CD4-positive, alpha-beta T cell (primary cell): Measurements from ENCODE around the gene PLEKHA7. TPM values are rescaled to one million over a fixed set of nuclear protein-coding genes. Genes with fewer than 3 reads are reported as not detected.
"Not testable (repeated sequence)": the region's sequence is repeated elsewhere in the genome, so short reads cannot be mapped to it uniquely, and the experiment has no call there.

Experiments
- ATAC-seq: fragments of 200-7000 bp; cut with Tn5 transposase; one replicate; pipeline ENCODE4 v1.10.0; 2022; ENCODE audit warnings: mild to moderate bottlenecking; ENCODE audit not compliant: poor library complexity
- CTCF ChIA-PET: fragments of 350-600 bp; sonication (Branson Sonifier 250); formaldehyde crosslinking; loops from one replicate; lab custom pipeline; 2021; ENCODE audit warnings: antibody characterized with exemption, inconsistent platforms; lab: Charles Lee
- POLR2A ChIA-PET: fragments of 350-600 bp; sonication (Branson Sonifier 250); formaldehyde crosslinking; loops from one replicate; lab custom pipeline; 2021; ENCODE audit warnings: antibody characterized with exemption, inconsistent platforms; lab: Charles Lee
- DNase-seq, 14 experiments: peaks; one replicate each; pipeline ENCODE4 v3.0.0-alpha.2; 2013 to 2020; ENCODE audit warnings: mixed read lengths in 2 of 14
- H3K27ac ChIP-seq, 2 donors: one replicate each; pipeline versions ENCODE4 v1.5.1 to v1.7.0; 2013; ENCODE audit warnings: low read length in 2 of 2, low read depth in 1 of 2, mild to moderate bottlenecking in 1 of 2
- H3K27me3 ChIP-seq, 2 experiments: 1 replicate in 1 of 2; 2 replicates in 1 of 2; pipeline versions ENCODE4 v1.6.1 to v1.7.0; 2013; ENCODE audit warnings: low read length in 2 of 2, control low read depth in 1 of 2, mild to moderate bottlenecking in 1 of 2, moderate library complexity in 1 of 2; ENCODE audit not compliant: insufficient read depth in 2 of 2, control insufficient read depth in 1 of 2
- H3K36me3 ChIP-seq: one replicate; pipeline ENCODE4 v1.6.1; 2013; ENCODE audit warnings: low read length, control low read depth; ENCODE audit not compliant: insufficient read depth
- H3K4me1 ChIP-seq: one replicate; pipeline ENCODE4 v1.6.1; 2013; ENCODE audit warnings: low read length, control low read depth; ENCODE audit not compliant: insufficient read depth
- H3K4me3 ChIP-seq: one replicate; pipeline ENCODE4 v1.5.1; 2013; ENCODE audit warnings: mild to moderate bottlenecking, low read length, moderate library complexity
- H3K9me3 ChIP-seq, 2 experiments: 1 replicate in 1 of 2; 2 replicates in 1 of 2; pipeline versions ENCODE4 v1.6.1 to v1.7.0; 2013; ENCODE audit warnings: low read length in 2 of 2, mild to moderate bottlenecking in 2 of 2, control low read depth in 1 of 2, moderate library complexity in 1 of 2; ENCODE audit not compliant: control insufficient read depth in 1 of 2, insufficient read depth in 1 of 2
- H3K27ac Mint-ChIP-seq: one replicate; pipeline ENCODE4 v1.8.0; 2020; ENCODE audit warnings: mixed read lengths
- H3K27me3 Mint-ChIP-seq: one replicate; pipeline ENCODE4 v1.8.0; 2021; ENCODE audit warnings: mixed read lengths
- H3K36me3 Mint-ChIP-seq: one replicate; pipeline ENCODE4 v1.8.0; 2021; ENCODE audit warnings: low read depth, mixed read lengths
- H3K4me1 Mint-ChIP-seq: one replicate; pipeline ENCODE4 v1.8.0; 2021; ENCODE audit warnings: low read depth, mixed read lengths
- H3K4me3 Mint-ChIP-seq: one replicate; pipeline ENCODE4 v1.8.0; 2020; ENCODE audit warnings: mild to moderate bottlenecking, mixed read lengths
- H3K9me3 Mint-ChIP-seq: one replicate; pipeline ENCODE4 v1.8.0; 2020; ENCODE audit warnings: mixed read lengths
- CTCF ChIP-seq: fragments of 200-600 bp; IDR thresholded peaks from one replicate; pipeline ENCODE4 v1.8.0; 2022; ENCODE audit warnings: antibody characterized with exemption, mild to moderate bottlenecking
- intact Hi-C, 2 experiments: fragments of 100-400 bp; cut with DNase I in 1 of 2; cut with micrococcal nuclease in 1 of 2; formaldehyde crosslinking; loops; one replicate each; pipeline versions ENCODE4 v1.15.1 to v1.9.0; 2023 to 2025; cut with DNase I, micrococcal nuclease
- total RNA-seq, 174 experiments: library from RNA in 2 of 174; stranded (reverse) in 2 of 174; gene quantifications; one replicate each; pipeline ENCODE4 v1.2.3 and lab custom pipeline; 2021 to 2026

Gene PLEKHA7
- total RNA-seq, 2 experiments from 2014 or later, result 4.5 to 4.8 TPM

GRCh38 chr11:17046690-17047089, 32.5 kb upstream of the PLEKHA7 start:
- no peaks in the 10 kb centered on the region for H3K4me1 Mint-ChIP-seq
- intact Hi-C loops, result no loop called here
- H3K27me3 ChIP-seq, result no peaks in the 10 kb centered on the region
- H3K4me3 ChIP-seq, result no peak overlapping the region
- H3K9me3 ChIP-seq, result no peaks in the 10 kb centered on the region
- H3K27ac ChIP-seq, result no peak overlapping the region
- CTCF ChIA-PET, result no interaction called here
- H3K36me3 Mint-ChIP-seq, result no peaks in the 10 kb centered on the region
- no peaks in the 10 kb centered on the region for H3K36me3 ChIP-seq
- POLR2A ChIA-PET, result no interaction called here
- DNase-seq (no peak), ATAC-seq (no peak)
- no peak overlapping the region for H3K27ac Mint-ChIP-seq
- peaks cover 5% of the 10 kb centered on the region for H3K27me3 Mint-ChIP-seq
- H3K4me3 Mint-ChIP-seq, result no peak overlapping the region
- H3K9me3 Mint-ChIP-seq, result no peaks in the 10 kb centered on the region
- TF ChIP-seq CTCF, result no peak
- H3K4me1 ChIP-seq, result no peaks in the 10 kb centered on the region

GRCh38 chr11:17036666-17037658, 22.7 kb upstream of the PLEKHA7 start:
- no peak for ATAC-seq

GRCh38 chr11:17034027-17034426, 19.8 kb upstream of the PLEKHA7 start:
- H3K27me3 Mint-ChIP-seq, H3K9me3 ChIP-seq, CTCF ChIA-PET, H3K4me1 ChIP-seq, DNase-seq, intact Hi-C loops, ATAC-seq, H3K36me3 ChIP-seq, H3K36me3 Mint-ChIP-seq, H3K27me3 ChIP-seq, H3K9me3 Mint-ChIP-seq, POLR2A ChIA-PET, H3K4me3 Mint-ChIP-seq, H3K4me1 Mint-ChIP-seq, H3K4me3 ChIP-seq, H3K27ac Mint-ChIP-seq, H3K27ac ChIP-seq: not testable (repeated sequence)

More at GRCh38 chr11:17036666-17037658, 22.7 kb upstream of the PLEKHA7 start:
- Mint-ChIP-seq H3K4me3 (no peak overlapping the region), H3K4me1 (no peaks in the 10 kb centered on the region), H3K36me3 (no peaks in the 10 kb centered on the region), H3K27ac (no peak overlapping the region), H3K9me3 (peaks cover 5% of the 10 kb centered on the region), H3K27me3 (peaks cover 23% of the 10 kb centered on the region)
- no peak overlapping the region for H3K4me3 ChIP-seq
- ChIA-PET POLR2A (no interaction called here), CTCF (interaction anchor here (0.6 kb wide), 1 partner anchor 1040 kb away, joined by 6 read pairs; no protein-coding TSS in a partner anchor)
- no peaks in the 10 kb centered on the region for H3K4me1 ChIP-seq
- no peak overlapping the region for H3K27ac ChIP-seq
- DNase-seq, result no peak
- intact Hi-C loops, result no loop called here
- no peaks in the 10 kb centered on the region for H3K36me3 ChIP-seq
- H3K9me3 ChIP-seq, result peaks cover 0 to 6% of the 10 kb centered on the region in 2 experiments
- no peak for TF ChIP-seq CTCF
- H3K27me3 ChIP-seq, result no peaks in the 10 kb centered on the region
